H1 (cell line): ENCODE data around the gene ANKS1B. TPM values are rescaled to one million over a fixed set of nuclear protein-coding genes. Genes with fewer than 3 reads are reported as not detected.

ENCODE experiments used
- CTCF ChIA-PET: fragments of 300-600 bp; sonication (Branson Sonifier 250); formaldehyde crosslinking; loops from one replicate; lab custom pipeline; 2021; ENCODE audit not compliant: partially characterized antibody; lab: Charles Lee
- POLR2A ChIA-PET: fragments of 300-600 bp; sonication (Branson Sonifier 250); formaldehyde crosslinking; loops from one replicate; lab custom pipeline; 2021; ENCODE audit warnings: inconsistent platforms; ENCODE audit not compliant: partially characterized antibody; lab: Charles Lee
- DNase-seq, 2 experiments: peaks; one replicate each; pipeline versions ENCODE4 v3.0.0 to v3.0.0-alpha.2; 2010 to 2022; ENCODE audit warnings: low spot score in 2 of 2, low read depth in 1 of 2, mixed read lengths in 1 of 2
- FAIRE-seq: peaks from 2 replicates; lab custom pipeline; 2011; peaks lifted over from hg19 to GRCh38; lab: Jason Lieb, UNC
- H2AFZ ChIP-seq: 2 replicates; pipeline ENCODE4 v1.8.1; 2012; ENCODE audit warnings: low read length, inconsistent platforms
- H2AK5ac ChIP-seq: 2 replicates; pipeline ENCODE4 v1.6.1; 2013; ENCODE audit warnings: low read depth, low read length
- H2BK120ac ChIP-seq: replicated peaks from 2 replicates; pipeline ENCODE3; 2013; ENCODE audit warnings: low read depth, low read length, inconsistent platforms
- H2BK12ac ChIP-seq: 2 replicates; pipeline ENCODE4 v1.6.1; 2013; ENCODE audit warnings: low read depth, low read length
- H2BK15ac ChIP-seq: 2 replicates; pipeline ENCODE4 v1.6.1; 2013; ENCODE audit warnings: low read length
- H2BK20ac ChIP-seq: 2 replicates; pipeline ENCODE4 v1.6.1; 2013; ENCODE audit warnings: low read length
- H2BK5ac ChIP-seq: 2 replicates; pipeline ENCODE4 v1.6.1; 2013; ENCODE audit warnings: low read depth, low read length
- H3K14ac ChIP-seq: 2 replicates; pipeline ENCODE4 v1.6.1; 2013; ENCODE audit warnings: inconsistent platforms; ENCODE audit not compliant: insufficient read length
- H3K18ac ChIP-seq: 2 replicates; pipeline ENCODE4 v1.6.1; 2013; ENCODE audit warnings: low read length; ENCODE audit errors: extremely low read depth
- H3K23ac ChIP-seq: 2 replicates; pipeline ENCODE4 v1.6.1; 2013; ENCODE audit warnings: inconsistent platforms; ENCODE audit not compliant: insufficient read length
- H3K23me2 ChIP-seq: 2 replicates; pipeline ENCODE4 v1.6.1; 2013; ENCODE audit warnings: low read depth, low read length
- H3K27ac ChIP-seq: 2 replicates; pipeline ENCODE4 v1.6.1; 2011; ENCODE audit warnings: low read depth, low read length, inconsistent platforms
- H3K27me3 ChIP-seq, 4 experiments: replicated peaks in 1 of 4; 1 replicate in 1 of 4; 2 replicates in 3 of 4; pipeline versions ENCODE4 v1.6.1 to v1.8.1; 2011 to 2013; ENCODE audit warnings: low read length in 3 of 4, mild to moderate bottlenecking in 3 of 4, inconsistent platforms in 2 of 4, mixed read lengths in 2 of 4, moderate library complexity in 1 of 4; ENCODE audit not compliant: control insufficient read depth in 3 of 4, insufficient read depth in 3 of 4; ENCODE audit errors: extremely low read depth in 1 of 4
- H3K36me3 ChIP-seq, 4 experiments: 2 replicates each; pipeline versions ENCODE4 v1.6.1 to v1.8.1; 2011 to 2013; ENCODE audit warnings: mild to moderate bottlenecking in 4 of 4, low read length in 3 of 4, moderate library complexity in 2 of 4, control low read depth in 1 of 4, inconsistent platforms in 1 of 4; ENCODE audit not compliant: insufficient read depth in 4 of 4, control insufficient read depth in 2 of 4
- H3K4ac ChIP-seq: replicated peaks from 2 replicates; pipeline ENCODE3; 2013; ENCODE audit warnings: low read length, low read depth, mixed read lengths, inconsistent platforms; ENCODE audit not compliant: insufficient read length
- H3K4me1 ChIP-seq, 4 experiments: replicated peaks in 1 of 4; 1 replicate in 1 of 4; 2 replicates in 3 of 4; pipeline versions ENCODE4 v1.6.1 to v1.8.1; 2011 to 2013; ENCODE audit warnings: low read length in 3 of 4, inconsistent platforms in 2 of 4, mixed read lengths in 1 of 4; ENCODE audit not compliant: insufficient read depth in 4 of 4, control insufficient read depth in 3 of 4
- H3K4me2 ChIP-seq, 2 experiments: 2 replicates each; pipeline versions ENCODE4 v1.6.1 to v1.8.1; 2011 to 2013; ENCODE audit warnings: low read depth in 2 of 2, low read length in 2 of 2, control low read depth in 1 of 2, inconsistent platforms in 1 of 2, mild to moderate bottlenecking in 1 of 2; ENCODE audit not compliant: insufficient read depth in 1 of 2
- H3K4me3 ChIP-seq, 4 experiments: fragments of 200-600, 300-600 bp in 1 of 4; sonication (generic), shearing (Covaris generic), sonication (Bioruptor Twin) in 1 of 4; 2 replicates each; pipeline versions ENCODE4 v1.5.1 to v1.8.1; 2011 to 2016; ENCODE audit warnings: low read length in 4 of 4, low read depth in 3 of 4, control low read depth in 2 of 4, inconsistent platforms in 2 of 4, mild to moderate bottlenecking in 2 of 4, mixed read lengths in 1 of 4, moderate library complexity in 1 of 4; ENCODE audit not compliant: insufficient read depth in 2 of 4; ENCODE audit errors: extremely low read depth in 1 of 4
- H3K56ac ChIP-seq: replicated peaks from 2 replicates; pipeline ENCODE3; 2013; ENCODE audit warnings: low read depth, mild to moderate bottlenecking, mixed read lengths, low read length, inconsistent platforms; ENCODE audit not compliant: insufficient read length
- H3K79me1 ChIP-seq: 2 replicates; pipeline ENCODE4 v1.6.1; 2013; ENCODE audit warnings: low read depth, low read length, control low read depth
- H3K79me2 ChIP-seq, 2 experiments: 2 replicates each; pipeline versions ENCODE4 v1.6.1 to v1.8.1; 2012 to 2013; ENCODE audit warnings: low read length in 2 of 2, mild to moderate bottlenecking in 2 of 2, inconsistent platforms in 1 of 2; ENCODE audit not compliant: insufficient read depth in 2 of 2, control insufficient read depth in 1 of 2
- H3K9ac ChIP-seq, 4 experiments: replicated peaks in 1 of 4; 1 replicate in 1 of 4; 2 replicates in 3 of 4; pipeline versions ENCODE4 v1.6.1 to v1.8.1; 2011 to 2013; ENCODE audit warnings: low read depth in 3 of 4, low read length in 3 of 4, control low read depth in 2 of 4, mild to moderate bottlenecking in 2 of 4, moderate library complexity in 2 of 4, inconsistent platforms in 1 of 4; ENCODE audit errors: extremely low read depth in 1 of 4
- H3K9me3 ChIP-seq, 2 experiments: 2 replicates each; pipeline versions ENCODE4 v1.6.1 to v1.8.1; 2012 to 2013; ENCODE audit warnings: mild to moderate bottlenecking in 2 of 2, moderate library complexity in 2 of 2, control low read depth in 1 of 2, inconsistent platforms in 1 of 2, low read depth in 1 of 2, low read length in 1 of 2, mixed read lengths in 1 of 2; ENCODE audit not compliant: insufficient read depth in 2 of 2
- H4K20me1 ChIP-seq, 2 experiments: replicated peaks in 1 of 2; 2 replicates each; pipeline versions ENCODE3 to v1.8.1; 2011 to 2013; ENCODE audit warnings: inconsistent platforms in 2 of 2, low read length in 2 of 2, mild to moderate bottlenecking in 1 of 2; ENCODE audit not compliant: insufficient read depth in 2 of 2, control insufficient read depth in 1 of 2
- H4K5ac ChIP-seq: 2 replicates; pipeline ENCODE4 v1.6.1; 2013; ENCODE audit warnings: low read length, low read depth, mixed read lengths, inconsistent platforms; ENCODE audit not compliant: insufficient read length
- H4K8ac ChIP-seq: 2 replicates; pipeline ENCODE4 v1.8.0; 2013; ENCODE audit warnings: mild to moderate bottlenecking, moderate library complexity, low read length, inconsistent platforms; ENCODE audit not compliant: insufficient read depth; ENCODE audit errors: extremely low read depth
- H4K91ac ChIP-seq: replicated peaks from 2 replicates; pipeline ENCODE3; 2013; ENCODE audit warnings: low read length, mixed read lengths, inconsistent platforms; ENCODE audit not compliant: insufficient read length
- BACH1 ChIP-seq: IDR thresholded peaks from 2 replicates; pipeline ENCODE4 v1.6.1; 2012; ENCODE audit warnings: low read length, improper control_type of control experiment
- CHD2 ChIP-seq: IDR thresholded peaks from 2 replicates; pipeline ENCODE4 v1.6.1; 2012; ENCODE audit warnings: low read length, improper control_type of control experiment
- EZH2 ChIP-seq: fragments of 200-600 bp; sonication (generic); IDR thresholded peaks from 2 replicates; pipeline ENCODE4 v1.7.1; 2012; ENCODE audit warnings: low read depth, mild to moderate bottlenecking, moderate library complexity, low read length, inconsistent platforms; ENCODE audit not compliant: severe bottlenecking
- HDAC2 ChIP-seq, 2 experiments: fragments of 300-600 bp in 1 of 2; sonication (generic) in 1 of 2; IDR thresholded peaks; 2 replicates each; pipeline ENCODE4 v1.6.1; 2011 to 2012; ENCODE audit warnings: low read depth in 2 of 2, low read length in 2 of 2, mild to moderate bottlenecking in 2 of 2, moderate library complexity in 2 of 2, borderline replicate concordance in 1 of 2, inconsistent platforms in 1 of 2
- KDM1A ChIP-seq: fragments of 200-600, 300-600 bp; sonication (generic); IDR thresholded peaks from 2 replicates; pipeline ENCODE4 v1.7.1; 2016; ENCODE audit warnings: mild to moderate bottlenecking, low read length, borderline replicate concordance
- NRF1 ChIP-seq: IDR thresholded peaks from 2 replicates; pipeline ENCODE4 v1.6.1; 2011; ENCODE audit warnings: mild to moderate bottlenecking, low read depth, low read length, improper control_type of control experiment
- SAP30 ChIP-seq: fragments of 300-600 bp; sonication (generic); IDR thresholded peaks from 2 replicates; pipeline ENCODE4 v1.7.1; 2012; ENCODE audit warnings: low read length, moderate library complexity, mild to moderate bottlenecking, inconsistent platforms; ENCODE audit not compliant: insufficient read depth, insufficient replicate concordance
- SP2 ChIP-seq: IDR thresholded peaks from 2 replicates; pipeline ENCODE4 v1.6.1; 2012; ENCODE audit warnings: mild to moderate bottlenecking, low read length, inconsistent platforms
- TAF1 ChIP-seq: IDR thresholded peaks from 2 replicates; pipeline ENCODE4 v1.6.1; 2011; ENCODE audit warnings: mild to moderate bottlenecking, low read depth, low read length
- WGBS, 2 experiments: shearing (Covaris generic) in 1 of 2; methylation state at CpG; one replicate each; pipeline versions ENCODE4 v1.1.6 to v1.1.7; 2013 to 2015; ENCODE audit warnings: low lambda C conversion rate in 2 of 2, mixed read lengths in 2 of 2, inconsistent platforms in 1 of 2, low coverage in 1 of 2, missing lambda C conversion rate in 1 of 2; ENCODE audit not compliant: insufficient replicate concordance in 2 of 2, insufficient coverage in 1 of 2, insufficient read length in 1 of 2; ENCODE audit errors: extremely low coverage in 1 of 2, missing lambda C conversion rate in 1 of 2; 5-methylcytosine and 5-hydroxymethylcytosine counted together
- polyA plus RNA-seq, 7 experiments: library from polyadenylated mRNA; depleted of rRNA in 3 of 7; stranded (reverse) in 5 of 7; unstranded in 2 of 7; fragments of >200 nt in 5 of 7; fragments of 200-250 nt in 2 of 7; gene quantifications; 1 replicate in 5 of 7; 2 replicates in 1 of 7; 4 replicates in 1 of 7; pipeline versions ENCODE4 v1.2.1 to v1.2.3, GENCODE V29; 2011 to 2013; ENCODE audit warnings: missing spikeins in 2 of 7, mixed read lengths in 2 of 7
- total RNA-seq: library from RNA; stranded (reverse); fragmentation: NEBNext Ultra II Directional; extraction: Animal tissue kit (Norgen Biotek cat#: 25700); gene quantifications from 2 replicates; pipeline ENCODE4 v1.2.1, GENCODE V29; 2021
- TF ChIP-seq, protein P1 (sequence below), 3 experiments: IDR thresholded peaks; 1 replicate in 2 of 3; 2 replicates in 1 of 3; pipeline versions ENCODE4 v1.5.1 to v1.6.1; 2011; ENCODE audit warnings: low read length in 3 of 3, mild to moderate bottlenecking in 3 of 3, inconsistent platforms in 2 of 3, low read depth in 1 of 3, moderate library complexity in 1 of 3; ENCODE audit not compliant: insufficient read depth in 1 of 3; ENCODE audit errors: control extremely low read depth in 1 of 3

ANKS1B gene
- total and polyA plus RNA-seq, 2 of the 8 experiments (the other 6 are each of a cell fraction or from before 2014, with no cell fraction given), result 2.7 to 6.1 TPM

DNA sequence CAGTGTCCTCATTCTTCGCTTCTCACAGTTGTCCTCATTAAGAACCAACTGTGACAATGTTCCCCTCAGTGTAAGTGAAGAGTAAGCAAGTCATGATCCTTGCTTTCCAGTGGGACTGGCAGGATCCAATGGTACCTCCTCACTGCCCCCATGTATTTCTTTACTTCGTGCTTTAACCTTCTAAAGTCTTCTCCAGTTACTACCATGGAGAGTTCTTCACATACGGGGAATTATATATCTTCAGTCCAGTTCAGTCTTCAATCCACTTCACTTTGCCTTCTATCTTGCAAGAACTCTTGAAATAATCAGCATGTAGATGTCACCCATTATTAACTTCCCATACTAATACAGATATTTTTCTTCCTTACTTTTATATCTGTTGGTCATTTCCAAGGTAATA lies 719.1 kb downstream of the ANKS1B start:
- H2BK5ac ChIP-seq, result no peak overlapping the region
- WGBS, 2 experiments, result 88% methylated on average over 3 of the region's 3 CpGs; no CpG with 5 or more reads in 1 of the 2 experiments
- H3K27ac ChIP-seq, result no peak overlapping the region
- no peaks in the 10 kb centered on the region for H3K79me2 ChIP-seq
- H3K56ac ChIP-seq, result no peak overlapping the region
- no peak overlapping the region for H2AK5ac ChIP-seq
- H4K8ac ChIP-seq, result no peak overlapping the region
- H3K23me2 ChIP-seq, result no peaks in the 10 kb centered on the region
- H3K18ac ChIP-seq, result no peak overlapping the region
- no peaks in the 10 kb centered on the region for H3K36me3 ChIP-seq
- H3K9me3 ChIP-seq, result no peaks in the 10 kb centered on the region
- no peak overlapping the region for H3K4ac ChIP-seq
- no peak overlapping the region for H4K5ac ChIP-seq
- no peak overlapping the region for H2BK120ac ChIP-seq
- H3K4me1 ChIP-seq, result peaks cover 0 to 4% (median 0%) of the 10 kb centered on the region in 4 experiments; a peak in 1 of 7 replicates
- ChIA-PET POLR2A (no interaction called here), CTCF (no interaction called here)
- no peaks in the 10 kb centered on the region for H4K20me1 ChIP-seq
- no peak overlapping the region for H2BK12ac ChIP-seq
- H2BK15ac ChIP-seq, result no peak overlapping the region
- no peak overlapping the region for H2BK20ac ChIP-seq
- H3K9ac ChIP-seq, result no peak overlapping the region
- H3K23ac ChIP-seq, result no peak overlapping the region
- H3K4me3 ChIP-seq, result no peak overlapping the region
- H2AFZ ChIP-seq, result no peak overlapping the region
- no peak overlapping the region for H3K4me2 ChIP-seq
- no peak for FAIRE-seq
- H3K79me1 ChIP-seq, result no peaks in the 10 kb centered on the region
- no peak overlapping the region for H4K91ac ChIP-seq
- no peak overlapping the region for H3K14ac ChIP-seq
- no peak for DNase-seq
- no peaks in the 10 kb centered on the region for H3K27me3 ChIP-seq
- TF ChIP-seq SAP30 (no peak), CHD2 (no peak), EZH2 (no peak), KDM1A (no peak), TAF1 (no peak), HDAC2 (IDR thresholded peaks at IDR 0.05; ENCODE audit: borderline replicate concordance in 1 of 2, low read depth in 2 of 2, low read length in 2 of 2) (no peak), BACH1 (no peak), SP2 (no peak), NRF1 (no peak)
- TF ChIP-seq, protein P1, sequence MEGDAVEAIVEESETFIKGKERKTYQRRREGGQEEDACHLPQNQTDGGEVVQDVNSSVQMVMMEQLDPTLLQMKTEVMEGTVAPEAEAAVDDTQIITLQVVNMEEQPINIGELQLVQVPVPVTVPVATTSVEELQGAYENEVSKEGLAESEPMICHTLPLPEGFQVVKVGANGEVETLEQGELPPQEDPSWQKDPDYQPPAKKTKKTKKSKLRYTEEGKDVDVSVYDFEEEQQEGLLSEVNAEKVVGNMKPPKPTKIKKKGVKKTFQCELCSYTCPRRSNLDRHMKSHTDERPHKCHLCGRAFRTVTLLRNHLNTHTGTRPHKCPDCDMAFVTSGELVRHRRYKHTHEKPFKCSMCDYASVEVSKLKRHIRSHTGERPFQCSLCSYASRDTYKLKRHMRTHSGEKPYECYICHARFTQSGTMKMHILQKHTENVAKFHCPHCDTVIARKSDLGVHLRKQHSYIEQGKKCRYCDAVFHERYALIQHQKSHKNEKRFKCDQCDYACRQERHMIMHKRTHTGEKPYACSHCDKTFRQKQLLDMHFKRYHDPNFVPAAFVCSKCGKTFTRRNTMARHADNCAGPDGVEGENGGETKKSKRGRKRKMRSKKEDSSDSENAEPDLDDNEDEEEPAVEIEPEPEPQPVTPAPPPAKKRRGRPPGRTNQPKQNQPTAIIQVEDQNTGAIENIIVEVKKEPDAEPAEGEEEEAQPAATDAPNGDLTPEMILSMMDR (IDR thresholded peaks at IDR 0.05; ENCODE audit: control extremely low read depth in 1 of 3, insufficient read depth in 1 of 3, low read depth in 1 of 3, low read length in 3 of 3), result no peak
